K562 (cell line): ENCODE results near the gene ILK. TPM values are rescaled to one million over a fixed set of nuclear protein-coding genes. Genes with fewer than 3 reads are reported as not detected.

Source experiments
- BDP1 ChIP-seq: IDR thresholded peaks from 3 replicates; pipeline ENCODE4 v1.6.1; 2011; ENCODE audit not compliant: insufficient read length, insufficient read depth
- ELF2 ChIP-seq: fragments of 250-450 bp; sonication (Bioruptor Pico); IDR thresholded peaks from 2 replicates; pipeline ENCODE4 v1.5.0; 2021; ENCODE audit warnings: mild to moderate bottlenecking
- EWSR1 ChIP-seq: fragments of 450-650 bp; IDR thresholded peaks from 2 replicates; pipeline ENCODE4 v1.6.1; 2018; ENCODE audit warnings: borderline replicate concordance, mild to moderate bottlenecking, low read depth, moderate library complexity; ENCODE audit not compliant: partially characterized antibody
- HBP1 ChIP-seq: fragments of 450-650 bp; formaldehyde crosslinking; IDR thresholded peaks from 2 replicates; pipeline ENCODE4 v1.4.0; 2022; ENCODE audit warnings: missing genetic modification characterization
- HMG20B ChIP-seq: fragments of 250-450 bp; sonication (Bioruptor Pico); IDR thresholded peaks from 2 replicates; pipeline ENCODE4 v1.5.0; 2021; ENCODE audit warnings: mild to moderate bottlenecking
- LEF1 ChIP-seq: fragments of 450-650 bp; IDR thresholded peaks from 2 replicates; pipeline ENCODE4 v1.6.1; 2016; ENCODE audit warnings: mild to moderate bottlenecking
- MCM2 ChIP-seq: fragments of 450-650 bp; IDR thresholded peaks from 2 replicates; pipeline ENCODE4 v1.6.1; 2017; ENCODE audit warnings: low read depth, mild to moderate bottlenecking
- MEIS2 ChIP-seq: fragments of 450-650 bp; IDR thresholded peaks from 2 replicates; pipeline ENCODE4 v1.6.1; 2014; ENCODE audit warnings: mild to moderate bottlenecking; ENCODE audit not compliant: partially characterized antibody
- MTA2 ChIP-seq: fragments of 450-650 bp; IDR thresholded peaks from 2 replicates; pipeline ENCODE4 v1.6.1; 2016; ENCODE audit warnings: low read depth
- PHB ChIP-seq: fragments of 250-450 bp; sonication (Bioruptor Pico); IDR thresholded peaks from 2 replicates; pipeline ENCODE4 v1.5.0; 2021
- PHF20 ChIP-seq: fragments of 450-650 bp; IDR thresholded peaks from 2 replicates; pipeline ENCODE4 v1.6.1; 2018; ENCODE audit not compliant: partially characterized antibody
- PML ChIP-seq: IDR thresholded peaks from 2 replicates; pipeline ENCODE4 v1.6.1; 2012; ENCODE audit warnings: low read length, inconsistent platforms
- RBM14 ChIP-seq: fragments of 200-400 bp; formaldehyde crosslinking; IDR thresholded peaks from 2 replicates; pipeline ENCODE4 v1.6.1; 2018; ENCODE audit warnings: low read depth, mild to moderate bottlenecking, low read length, moderate library complexity, borderline replicate concordance; ENCODE audit not compliant: insufficient read depth
- RBM25 ChIP-seq: fragments of 200-400 bp; formaldehyde crosslinking; IDR thresholded peaks from 2 replicates; pipeline ENCODE4 v1.6.1; 2018; ENCODE audit warnings: low read length, low read depth, moderate library complexity; ENCODE audit not compliant: severe bottlenecking
- SIN3B ChIP-seq: fragments of 450-650 bp; IDR thresholded peaks from 2 replicates; pipeline ENCODE4 v1.6.1; 2017; ENCODE audit warnings: low read depth, mild to moderate bottlenecking, moderate library complexity
- SRSF1 ChIP-seq: fragments of 200-400 bp; formaldehyde crosslinking; IDR thresholded peaks from 2 replicates; pipeline ENCODE4 v1.6.1; 2017; ENCODE audit warnings: mild to moderate bottlenecking, low read depth, low read length, moderate library complexity
- TAL1 ChIP-seq: fragments of 450-650 bp; IDR thresholded peaks from 2 replicates; pipeline ENCODE4 v1.6.1; 2016; ENCODE audit warnings: mild to moderate bottlenecking
- TCF7 ChIP-seq: sonication (generic); IDR thresholded peaks from 2 replicates; pipeline ENCODE4 v1.6.1; 2016; ENCODE audit warnings: antibody characterized with exemption, borderline replicate concordance
- TGIF2 ChIP-seq: sonication (generic); formaldehyde crosslinking; IDR thresholded peaks from 2 replicates; pipeline ENCODE4 v1.8.1; 2022; ENCODE audit warnings: mild to moderate bottlenecking, missing genetic modification reagents, moderate library complexity
- ZC3H4 ChIP-seq: sonication (generic); formaldehyde crosslinking; IDR thresholded peaks from 2 replicates; pipeline ENCODE4 v1.9.0; 2021; ENCODE audit warnings: missing genetic modification reagents, borderline replicate concordance
- ZNF224 ChIP-seq: sonication (generic); formaldehyde crosslinking; IDR thresholded peaks from 2 replicates; pipeline ENCODE4 v1.8.0; 2022; ENCODE audit warnings: mild to moderate bottlenecking, missing genetic modification reagents
- ZNF263 ChIP-seq: sonication (generic); formaldehyde crosslinking; IDR thresholded peaks from 2 replicates; pipeline ENCODE4 v1.8.0; 2022; ENCODE audit warnings: mild to moderate bottlenecking, missing genetic modification reagents, borderline replicate concordance
- ZNF408 ChIP-seq: fragments of 250-450 bp; sonication (Bioruptor Pico); IDR thresholded peaks from 2 replicates; pipeline ENCODE4 v1.4.0; 2020; ENCODE audit warnings: low read depth, mild to moderate bottlenecking, moderate library complexity
- ZNF57 ChIP-seq: fragments of 450-650 bp; formaldehyde crosslinking; IDR thresholded peaks from 2 replicates; pipeline ENCODE4 v1.4.0; 2020; ENCODE audit warnings: mild to moderate bottlenecking, moderate library complexity
- ZNF586 ChIP-seq: fragments of 450-650 bp; formaldehyde crosslinking; conservative IDR thresholded peaks from 2 replicates; pipeline ENCODE4 v1.4.0; 2020; ENCODE audit warnings: mild to moderate bottlenecking, moderate library complexity
- ZNF717 ChIP-seq: fragments of 250-450 bp; sonication (Bioruptor Pico); IDR thresholded peaks from 2 replicates; pipeline ENCODE4 v1.5.0; 2021
- ZNF79 ChIP-seq: fragments of 250-450 bp; sonication (Bioruptor Pico); IDR thresholded peaks from 2 replicates; pipeline ENCODE4 v1.4.0; 2020; ENCODE audit warnings: low read depth, mild to moderate bottlenecking, moderate library complexity
- polyA plus RNA-seq, 8 experiments: library from polyadenylated mRNA; depleted of rRNA in 4 of 8; stranded (reverse) in 5 of 8; unstranded in 3 of 8; fragments of >200 nt; fragmentation: Nextera tagmentation in 2 of 8; fragmentation: Illumina TruSeq in 1 of 8; extraction: Ambion mirVana in 2 of 8; extraction: Trizol in 1 of 8; gene quantifications; 2 replicates each; pipeline versions ENCODE4 v1.2.1 to v1.2.3, GENCODE V29; 2011 to 2014; ENCODE audit warnings: inconsistent platforms in 1 of 8, missing spikeins in 1 of 8
- total RNA-seq, 7 experiments: library from RNA; depleted of rRNA in 6 of 7; stranded (reverse); fragments of >200 nt in 6 of 7; fragmentation: Illumina TruSeq in 2 of 7; extraction: Trizol in 2 of 7; gene quantifications; 2 replicates each; pipeline versions ENCODE4 v1.2.1 to v1.2.3, GENCODE V29; 2011 to 2021; ENCODE audit warnings: low replicate concordance in 1 of 7
- TF ChIP-seq, protein P1 (sequence below): fragments of 250-450 bp; sonication (Bioruptor Pico); IDR thresholded peaks from 2 replicates; pipeline ENCODE4 v1.8.0; 2022; ENCODE audit warnings: moderate library complexity, mild to moderate bottlenecking, inconsistent platforms

The ILK gene
- total and polyA plus RNA-seq, 9 of the 15 experiments (the other 6 are each of a cell fraction or from before 2014, with no cell fraction given): 43.3 to 95.9 (median 58.9) TPM

GRCh38 chr11:6612213-6613041 lies 8.9 kb downstream of the ILK start, which contains the start of gene TAF10 (continued):
- TF ChIP-seq HBP1: peak; percentile 81
- no peak for TF ChIP-seq EWSR1
- TF ChIP-seq ELF2 (CRISPR knock-in tag): peak; percentile 83
- no peak; the same call in 1 of the 2 replicates for TF ChIP-seq TCF7
- no peak for TF ChIP-seq MCM2
- no peak for TF ChIP-seq BDP1
- TF ChIP-seq PHB (CRISPR knock-in tag): peak; percentile 48; the same call in 1 of the 2 replicates
- no peak for TF ChIP-seq RBM14
- TF ChIP-seq ZC3H4: peak; percentile 44; the same call in 1 of the 2 replicates
- no peak for TF ChIP-seq TGIF2 (CRISPR knock-in tag)
- no peak for TF ChIP-seq SRSF1
- TF ChIP-seq ZNF224 (CRISPR knock-in tag): no peak
- peak; percentile 84 for TF ChIP-seq PML
- TF ChIP-seq ZNF79: no peak
- no peak for TF ChIP-seq ZNF586 (CRISPR knock-in tag)
- TF ChIP-seq SIN3B: 0 out of 2 replicates have a peak, but pooled peaks have one; percentile 4
- TF ChIP-seq MTA2: no peak
- TF ChIP-seq TAL1: 0 out of 2 replicates have a peak, but pooled peaks have one; percentile 2
- TF ChIP-seq, protein P1, sequence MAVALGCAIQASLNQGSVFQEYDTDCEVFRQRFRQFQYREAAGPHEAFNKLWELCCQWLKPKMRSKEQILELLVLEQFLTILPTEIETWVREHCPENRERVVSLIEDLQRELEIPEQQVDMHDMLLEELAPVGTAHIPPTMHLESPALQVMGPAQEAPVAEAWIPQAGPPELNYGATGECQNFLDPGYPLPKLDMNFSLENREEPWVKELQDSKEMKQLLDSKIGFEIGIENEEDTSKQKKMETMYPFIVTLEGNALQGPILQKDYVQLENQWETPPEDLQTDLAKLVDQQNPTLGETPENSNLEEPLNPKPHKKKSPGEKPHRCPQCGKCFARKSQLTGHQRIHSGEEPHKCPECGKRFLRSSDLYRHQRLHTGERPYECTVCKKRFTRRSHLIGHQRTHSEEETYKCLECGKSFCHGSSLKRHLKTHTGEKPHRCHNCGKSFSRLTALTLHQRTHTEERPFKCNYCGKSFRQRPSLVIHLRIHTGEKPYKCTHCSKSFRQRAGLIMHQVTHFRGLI: no peak
- TF ChIP-seq PHF20: no peak
- TF ChIP-seq ZNF408 (CRISPR knock-in tag): no peak
- TF ChIP-seq ZNF57 (CRISPR knock-in tag): no peak
- no peak for TF ChIP-seq LEF1
- TF ChIP-seq RBM25: no peak
- TF ChIP-seq HMG20B (CRISPR knock-in tag): no peak
- no peak for TF ChIP-seq MEIS2
- TF ChIP-seq ZNF717 (CRISPR knock-in tag): no peak
- TF ChIP-seq ZNF263: peak; percentile 85
